Adrenal gland (tissue), 12 donors: ENCODE results near the gene DENND4A. TPM values are rescaled to one million over a fixed set of nuclear protein-coding genes. Genes with fewer than 3 reads are reported as not detected.

Experiments
- DNase-seq, 7 donors: peaks; one replicate each; pipeline ENCODE4 v3.0.0-alpha.2; 2019 to 2020
- H3K27ac ChIP-seq, 5 donors: fragments of 200-600 bp; sonication (generic) in 4 of 5; 1 replicate in 3 of 5; 2 replicates in 2 of 5; pipeline versions ENCODE4 v1.5.1 to v1.8.0; 2016 to 2020; ENCODE audit warnings: mild to moderate bottlenecking in 1 of 5
- H3K27me3 ChIP-seq: fragments of 200-600 bp; 2 replicates; pipeline ENCODE4 v1.8.0; 2021
- H3K36me3 ChIP-seq, 2 donors: fragments of 200-600 bp; replicated peaks in 1 of 2; 1 replicate in 1 of 2; 2 replicates in 1 of 2; pipeline versions ENCODE4 v1.5.1 to v1.8.0; 2018 to 2022
- H3K4me1 ChIP-seq, 2 donors: fragments of 200-600 bp; replicated peaks in 1 of 2; 1 replicate in 1 of 2; 2 replicates in 1 of 2; pipeline versions ENCODE4 v1.5.1 to v1.8.0; 2018 to 2021
- H3K4me3 ChIP-seq, 4 donors: fragments of 200-600 bp; sonication (generic) in 3 of 4; one replicate each; pipeline ENCODE4 v1.5.1; 2016 to 2018
- H3K9me3 ChIP-seq, 3 donors: fragments of 200-600 bp; sonication (generic) in 1 of 3; replicated peaks in 1 of 3; 1 replicate in 2 of 3; 2 replicates in 1 of 3; pipeline versions ENCODE4 v1.5.1 to v1.8.0; 2016 to 2021
- CTCF ChIP-seq, 6 experiments: fragments of 450-650 bp in 4 of 6; fragments of 200-600 bp in 2 of 6; sonication (generic) in 1 of 6; IDR thresholded peaks; 1 replicate in 5 of 6; 2 replicates in 1 of 6; pipeline versions ENCODE4 v1.5.1 to v1.8.0; 2016 to 2021; ENCODE audit warnings: antibody characterized with exemption in 6 of 6, mild to moderate bottlenecking in 2 of 6, moderate library complexity in 1 of 6
- POLR2A ChIP-seq, 2 donors: fragments of 450-650 bp; IDR thresholded peaks; one replicate each; pipeline ENCODE4 v1.6.1; 2017; ENCODE audit warnings: antibody characterized with exemption in 2 of 2, mild to moderate bottlenecking in 2 of 2, moderate library complexity in 1 of 2
- WGBS, 4 donors: extraction: QIAGEN DNeasy Blood & Tissue Kit in 2 of 4; methylation state at CpG; one replicate each; pipeline versions ENCODE4 v1.1.5 to v1.1.7; 2013 to 2017; 5-methylcytosine and 5-hydroxymethylcytosine counted together
- intact Hi-C, 2 donors: fragments of 100-400 bp; cut with DNase I; formaldehyde crosslinking; loops; one replicate each; pipeline versions ENCODE4 v1.14.1 to v1.15.0; 2022 to 2023
- polyA plus RNA-seq, 3 donors: library from polyadenylated mRNA; stranded (reverse); fragments of 200-250 nt in 2 of 3; fragments of 350-450 nt in 1 of 3; fragmentation: Illumina TruSeq in 1 of 3; extraction: RNeasy Lipid Tissue Mini Kit (QIAGEN cat#74804) in 1 of 3; gene quantifications; one replicate each; pipeline ENCODE4 v1.2.3, GENCODE V29; 2013 to 2014
- total RNA-seq, 9 donors: library from RNA; depleted of rRNA in 4 of 9; stranded (reverse); fragments of >200 nt in 4 of 9; fragments of 120-200 nt in 1 of 9; fragmentation: NEBNext Ultra II Directional in 1 of 9; extraction: Animal tissue kit (Norgen Biotek cat#: 25700) in 1 of 9; gene quantifications; one replicate each; pipeline versions ENCODE4 v1.1.0 to v1.2.4, GENCODE V29; 2013 to 2023
- donor health status: healthy with polysubstance abuse.
- donor health status: Bipolar disorder and iron deficiency.
- donor health status: DM: yes; HTN: yes; CAD: no.
- donor health status: DM: no; HTN: no; CAD: no.
- donor health status: DM: no; HTN: no; CAD: no.
- donor health status: DM: yes; HTN: yes; CAD: no.

DENND4A gene
- total and polyA plus RNA-seq, 12 donors: 12.9 to 51.8 (median 35.0) TPM

GRCh38 chr15:65793818-65794104, 1.7 kb upstream of the DENND4A start:
- no peak for DNase-seq
- H3K9me3 ChIP-seq: no peaks in the 10 kb centered on the region
- intact Hi-C loops: no loop called here
- H3K4me1 ChIP-seq: peaks cover 7 to 37% of the 10 kb centered on the region in 2 donors
- 92 to 97% (median 94%) methylated on average over 2 of the region's 2 CpGs for WGBS, 4 donors
- H3K36me3 ChIP-seq: no peaks in the 10 kb centered on the region
- no peaks in the 10 kb centered on the region for H3K27me3 ChIP-seq
- TF ChIP-seq POLR2A (IDR thresholded peaks at IDR 0.05) (no peak), CTCF (IDR thresholded peaks at IDR 0.05) (no peak)
- H3K27ac ChIP-seq: no peak overlapping the region
- H3K4me3 ChIP-seq: no peak overlapping the region

GRCh38 chr15:65792988-65793817, 1.1 kb upstream of the DENND4A start:
- intact Hi-C loops: no loop called here
- no peak for DNase-seq
- no peaks in the 10 kb centered on the region for H3K36me3 ChIP-seq
- H3K4me3 ChIP-seq: peak overlapping the region in 1 of 4 donors; percentile 90
- no peaks in the 10 kb centered on the region for H3K27me3 ChIP-seq
- TF ChIP-seq CTCF (IDR thresholded peaks at IDR 0.05) (no peak), POLR2A (IDR thresholded peaks at IDR 0.05) (no peak)
- H3K9me3 ChIP-seq: no peaks in the 10 kb centered on the region
- H3K4me1 ChIP-seq: peaks cover 7 to 37% of the 10 kb centered on the region in 2 donors
- WGBS, 4 donors: 95 to 97% (median 96%) methylated on average over 13 of the region's 13 CpGs
- H3K27ac ChIP-seq: peak overlapping the region in 4 of 5 donors; percentile 69 to 99 (median 98)

GRCh38 chr15:65791335-65792137, 557 bp downstream of the DENND4A start:
- H3K4me3 ChIP-seq: peak overlapping the region; percentile 52 to 90 (median 90)
- peak overlapping the region; percentile 70 to 99 (median 98) for H3K27ac ChIP-seq
- H3K27me3 ChIP-seq: no peaks in the 10 kb centered on the region
- no peaks in the 10 kb centered on the region for H3K9me3 ChIP-seq
- intact Hi-C loops: no loop called here
- 0 to 1% (median 0%) methylated on average over 19 to 69 of the region's 69 CpGs for WGBS, 4 donors
- no peaks in the 10 kb centered on the region for H3K36me3 ChIP-seq
- TF ChIP-seq POLR2A (IDR thresholded peaks at IDR 0.05) (peak in 1 of 2 donors; percentile 59), CTCF (IDR thresholded peaks at IDR 0.05) (peak in 1 of 6 experiments; percentile 4)
- peak; percentile 72 to 90 (median 83) for DNase-seq
- H3K4me1 ChIP-seq: peaks cover 13 to 46% of the 10 kb centered on the region in 2 donors

- peak in 1 of 7 donors; percentile 49 for DNase-seq
- H3K36me3 ChIP-seq: no peaks in the 10 kb centered on the region
- H3K27me3 ChIP-seq: no peaks in the 10 kb centered on the region
- WGBS, 4 donors: 2 to 4% (median 3%) methylated on average over 14 of the region's 14 CpGs
- peak overlapping the region; percentile 52 to 90 (median 90) for H3K4me3 ChIP-seq
- no peaks in the 10 kb centered on the region for H3K9me3 ChIP-seq
- intact Hi-C loops: no loop called here
- TF ChIP-seq POLR2A (IDR thresholded peaks at IDR 0.05) (no peak), CTCF (IDR thresholded peaks at IDR 0.05) (peak in 3 of 6 experiments; percentile 10 to 23 (median 21))
- H3K4me1 ChIP-seq: peaks cover 13 to 46% of the 10 kb centered on the region in 2 donors
- peak overlapping the region; percentile 70 to 99 (median 98) for H3K27ac ChIP-seq
These were observed 1.3 kb downstream of the DENND4A start for GRCh38 chr15:65790694-65791334.
